Stomach (tissue), 4 donors: Measurements from ENCODE around the gene MTMR3.

Source experiments
- CTCF ChIP-seq, 7 experiments: fragments of 450-650 bp in 4 of 7; fragments of 200-600 bp in 3 of 7; sonication (generic) in 3 of 7; IDR thresholded peaks; one replicate each; pipeline ENCODE4 v1.5.1; 2016 to 2019; ENCODE audit warnings: antibody characterized with exemption in 7 of 7, control low read depth in 2 of 7, mild to moderate bottlenecking in 1 of 7
- EP300 ChIP-seq: sonication (generic); formaldehyde crosslinking; IDR thresholded peaks from one replicate; pipeline ENCODE4 v1.6.1; 2017; ENCODE audit warnings: antibody characterized with exemption
- POLR2A ChIP-seq, 4 donors: fragments of 450-650 bp; IDR thresholded peaks; one replicate each; pipeline ENCODE4 v1.6.1; 2016; ENCODE audit warnings: antibody characterized with exemption in 4 of 4, control low read depth in 2 of 4, mild to moderate bottlenecking in 1 of 4, moderate library complexity in 1 of 4
- POLR2AphosphoS5 ChIP-seq, 3 donors: sonication (generic); formaldehyde crosslinking; IDR thresholded peaks; one replicate each; pipeline ENCODE4 v1.6.1; 2016; ENCODE audit warnings: antibody characterized with exemption in 3 of 3

DNA sequence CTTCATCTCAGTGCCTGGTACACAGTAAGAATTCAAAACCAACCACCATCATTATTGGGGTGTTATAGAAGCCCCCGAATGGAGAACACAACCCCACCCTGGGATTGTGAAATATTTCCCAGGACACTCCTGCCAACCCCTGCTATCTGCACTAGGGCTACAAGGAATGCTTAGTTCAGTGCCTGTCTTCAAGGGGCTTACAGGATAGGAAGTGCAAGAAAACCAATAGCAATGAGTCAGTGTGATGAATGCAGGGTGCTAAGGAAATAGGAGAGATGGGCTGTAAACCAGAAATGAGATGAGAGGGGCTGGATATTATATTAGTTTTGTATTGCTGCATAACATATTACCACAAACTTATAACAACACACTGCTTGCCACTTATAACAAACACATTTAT, 43.9 kb upstream of the MTMR3 start:
- no peak for TF ChIP-seq CTCF (IDR thresholded peaks at IDR 0.05)
- TF ChIP-seq POLR2A (IDR thresholded peaks at IDR 0.05) = no peak
- TF ChIP-seq EP300 = no peak
- TF ChIP-seq POLR2AphosphoS5 (IDR thresholded peaks at IDR 0.05) = no peak
